DMS79 (cell line): Measurements from ENCODE around the gene RELCH.

Source experiments
- DNase-seq: peaks from one replicate; lab custom pipeline; 2025; lab: John Stamatoyannopoulos, UW

The RELCH gene

GRCh38 chr18:62187543-62188510, 772 bp downstream of the RELCH start:
- peak; percentile 17 for DNase-seq

- DNase-seq, result no peak
Observed at GRCh38 chr18:62189208-62189607, 2.2 kb downstream of the RELCH start.

- no peak for DNase-seq
Observed at GRCh38 chr18:62196079-62196478, 9.0 kb downstream of the RELCH start.

- DNase-seq, result no peak
Observed at GRCh38 chr18:62196980-62197379, 9.9 kb downstream of the RELCH start.

GRCh38 chr18:62198259-62198658, 11.2 kb downstream of the RELCH start:
- DNase-seq, result no peak

- DNase-seq, result no peak
Observed at GRCh38 chr18:62199629-62200028, 12.6 kb downstream of the RELCH start.

- DNase-seq, result no peak
Observed at GRCh38 chr18:62200121-62200914, 13.3 kb downstream of the RELCH start.

GRCh38 chr18:62201870-62202269, 14.8 kb downstream of the RELCH start:
- DNase-seq, result no peak

- no peak for DNase-seq
Observed at GRCh38 chr18:62205824-62206223, 18.8 kb downstream of the RELCH start.

- DNase-seq, result no peak
Observed at GRCh38 chr18:62206593-62206992, 19.5 kb downstream of the RELCH start.

GRCh38 chr18:62209046-62209445, 22.0 kb downstream of the RELCH start:
- no peak for DNase-seq

GRCh38 chr18:62210138-62210537, 23.1 kb downstream of the RELCH start:
- DNase-seq, result no peak

GRCh38 chr18:62211325-62211828, 24.3 kb downstream of the RELCH start:
- DNase-seq, result no peak

GRCh38 chr18:62214790-62215189, 27.7 kb downstream of the RELCH start:
- DNase-seq, result no peak

GRCh38 chr18:62224229-62224628, 37.2 kb downstream of the RELCH start:
- no peak for DNase-seq

- DNase-seq, result no peak
Observed at GRCh38 chr18:62226047-62226446, 39.0 kb downstream of the RELCH start.

GRCh38 chr18:62236252-62236651, 49.2 kb downstream of the RELCH start:
- DNase-seq, result no peak

GRCh38 chr18:62239475-62239874, 52.4 kb downstream of the RELCH start:
- DNase-seq, result no peak

- DNase-seq, result no peak
Observed at GRCh38 chr18:62242955-62243354, 55.9 kb downstream of the RELCH start.

GRCh38 chr18:62245177-62245576, 58.1 kb downstream of the RELCH start:
- no peak for DNase-seq

GRCh38 chr18:62245699-62246098, 58.6 kb downstream of the RELCH start:
- no peak for DNase-seq

GRCh38 chr18:62248313-62248712, 61.3 kb downstream of the RELCH start:
- no peak for DNase-seq
